ENCODE measurements around the gene KCNMA1.

Gene KCNMA1

DNA sequence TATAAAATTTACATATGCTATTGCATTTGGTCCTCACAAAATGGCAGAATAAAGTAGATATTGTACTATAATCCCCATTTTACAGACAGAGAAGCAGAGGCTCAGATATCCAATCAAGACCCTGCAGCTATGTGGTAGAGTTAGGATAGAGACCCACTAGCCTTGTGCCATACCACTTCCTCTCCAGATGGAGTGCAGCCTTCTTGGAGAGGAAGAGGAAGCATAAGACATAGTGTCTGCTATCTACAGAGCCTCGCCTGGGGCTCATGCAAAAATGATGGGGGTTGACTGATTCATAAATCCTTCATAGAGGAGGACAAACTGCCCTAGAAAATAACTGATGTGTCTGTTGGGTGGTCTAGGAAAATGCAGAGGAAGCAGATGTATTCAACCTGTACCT, 447.3 kb downstream of the KCNMA1 start:
- DNase-seq: no peak

GRCh38 chr10:77189520-77189919, 448.1 kb downstream of the KCNMA1 start:
- no peak for DNase-seq

- DNase-seq: no peak
These were observed 448.5 kb downstream of the KCNMA1 start for GRCh38 chr10:77189075-77189474.

GRCh38 chr10:77188521-77188920, 449.1 kb downstream of the KCNMA1 start:
- no peak for DNase-seq

GRCh38 chr10:77188000-77188395, 449.6 kb downstream of the KCNMA1 start:
- DNase-seq: no peak

- no peak for DNase-seq
These were observed 450.1 kb downstream of the KCNMA1 start for GRCh38 chr10:77187376-77187999.

- no peak for DNase-seq
These were observed 450.7 kb downstream of the KCNMA1 start for GRCh38 chr10:77186936-77187335.

- no peak for DNase-seq
These were observed 451.9 kb downstream of the KCNMA1 start for GRCh38 chr10:77185696-77186095.

GRCh38 chr10:77182803-77183202, 454.8 kb downstream of the KCNMA1 start:
- no peak for DNase-seq

DNA sequence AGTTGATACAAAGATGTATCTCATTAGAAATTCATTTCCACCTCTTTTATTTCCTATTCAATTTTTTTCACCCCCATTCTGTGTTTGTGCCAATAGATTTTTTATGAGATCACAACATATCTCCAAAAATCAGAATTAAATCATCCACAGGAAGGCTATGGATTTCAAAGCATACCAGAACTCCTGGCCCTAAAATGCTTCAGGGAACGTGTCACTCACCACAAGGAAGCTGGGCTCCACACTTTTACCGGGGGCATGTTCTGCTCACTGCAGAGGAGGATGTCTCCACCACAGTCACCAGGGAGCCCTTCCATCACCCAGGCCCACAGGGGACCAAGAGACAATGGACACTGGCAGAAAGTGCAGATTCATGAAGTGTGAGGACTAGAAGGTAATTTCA, 456.8 kb downstream of the KCNMA1 start:
- DNase-seq: no peak

- no peak for DNase-seq
These were observed 457.5 kb downstream of the KCNMA1 start for GRCh38 chr10:77180104-77180503.

DNA sequence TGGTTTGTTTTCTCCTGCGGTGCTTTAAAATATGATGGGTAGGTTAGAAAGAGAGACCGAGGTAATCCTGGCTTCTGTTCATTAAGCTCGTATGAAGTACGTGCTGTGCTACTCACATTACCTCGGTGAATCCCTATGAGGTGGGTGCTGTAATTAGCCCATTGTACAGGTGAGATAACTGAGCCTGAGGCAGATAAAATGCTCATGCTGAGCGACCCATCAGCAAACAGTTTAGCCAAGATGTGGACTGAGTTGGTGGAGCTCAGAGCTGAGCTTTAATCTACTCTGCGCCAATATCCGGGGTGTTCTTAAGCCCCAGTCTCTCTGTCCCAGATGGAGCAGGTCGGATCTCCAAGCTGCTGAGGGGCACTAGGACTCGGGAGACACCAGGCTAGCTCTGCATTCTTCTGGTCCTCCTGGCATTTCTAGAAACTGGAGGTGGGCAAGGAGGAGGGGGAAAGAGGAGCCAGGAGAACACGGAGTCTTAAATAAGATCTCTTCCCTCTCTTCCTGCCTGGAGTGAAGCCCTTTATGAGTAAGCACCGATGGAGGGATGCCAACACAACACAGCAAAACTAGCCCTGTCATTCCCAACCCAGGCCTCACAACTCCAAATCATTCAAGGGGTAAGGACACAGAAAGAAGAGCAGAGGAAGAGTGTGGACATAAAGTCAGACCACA, 458.5 kb downstream of the KCNMA1 start:
- no peak for DNase-seq

GRCh38 chr10:77177589-77177988, 460.0 kb downstream of the KCNMA1 start:
- no peak for DNase-seq

GRCh38 chr10:77177161-77177560, 460.4 kb downstream of the KCNMA1 start:
- no peak for DNase-seq

GRCh38 chr10:77176232-77176631, 461.4 kb downstream of the KCNMA1 start:
- DNase-seq: no peak

- DNase-seq: no peak
These were observed 461.9 kb downstream of the KCNMA1 start for GRCh38 chr10:77175631-77176222.

- DNase-seq: peak; percentile 74
These were observed 463.8 kb downstream of the KCNMA1 start for GRCh38 chr10:77173615-77174461.

DNA sequence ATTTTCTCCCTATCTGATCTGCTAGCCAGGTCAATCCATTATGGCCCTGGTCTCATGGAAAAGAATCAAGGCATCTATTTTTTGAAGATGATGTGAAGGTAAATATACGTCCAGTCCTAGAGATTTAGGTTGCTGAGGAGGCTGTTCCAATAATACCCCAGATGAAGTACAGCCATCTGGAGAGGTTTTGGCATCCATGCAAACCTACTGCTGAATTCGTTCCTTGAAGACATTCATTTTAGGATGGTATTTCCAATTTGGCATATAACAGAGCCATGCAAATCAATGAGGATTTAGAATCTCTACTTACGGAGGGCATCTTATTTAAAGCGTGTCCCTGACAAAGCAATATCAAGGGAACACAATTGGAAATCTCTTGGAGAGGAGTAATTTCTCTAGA, 465.5 kb downstream of the KCNMA1 start:
- no peak for DNase-seq

DNA sequence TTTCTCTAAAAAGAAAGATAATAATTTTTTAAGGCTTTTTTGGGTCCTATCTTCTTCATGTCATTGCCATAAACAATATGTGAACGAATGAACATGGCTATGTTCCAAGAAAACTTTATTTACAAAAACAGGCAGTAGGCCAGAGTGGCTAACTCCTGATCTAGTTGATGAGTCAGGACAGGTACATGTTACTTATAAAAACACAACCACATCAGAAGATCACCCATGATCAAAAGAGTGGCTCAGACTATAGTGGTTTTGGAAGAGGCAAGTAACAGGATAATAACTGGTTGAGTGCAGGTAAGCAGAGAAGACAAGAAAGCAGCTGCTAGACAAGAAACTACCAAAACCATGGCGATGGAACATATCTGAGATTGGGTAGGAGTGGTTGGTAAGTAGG, 468.7 kb downstream of the KCNMA1 start:
- DNase-seq: no peak

DNA sequence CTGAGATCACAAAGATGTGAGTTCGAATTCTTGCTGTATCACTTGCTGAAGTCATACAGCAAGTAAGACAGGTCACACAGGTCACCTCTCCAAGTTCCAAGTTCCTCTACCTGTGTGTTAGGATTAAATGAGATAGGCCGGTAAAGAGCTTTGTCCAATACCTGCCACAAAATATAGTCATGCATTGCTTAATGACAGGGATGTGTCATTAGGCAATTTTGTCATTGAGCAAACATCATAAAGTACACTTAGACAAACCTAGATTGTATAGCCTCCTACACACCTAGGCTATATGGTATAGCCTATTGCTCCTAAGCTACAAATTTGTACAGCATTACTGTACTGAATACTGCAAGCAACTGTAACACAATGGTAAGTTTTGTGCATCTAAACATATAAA, 469.4 kb downstream of the KCNMA1 start:
- DNase-seq: no peak

GRCh38 chr10:77165445-77166208, 472.0 kb downstream of the KCNMA1 start:
- peak; percentile 56 for DNase-seq

GRCh38 chr10:77164616-77165311, 472.8 kb downstream of the KCNMA1 start:
- no peak for DNase-seq
